ENCODE measurements around the gene HNRNPF.

Gene HNRNPF

GRCh38 chr10:43402176-43402575 is 6.8 kb downstream of the HNRNPF start:
- H3K4me2 ChIP-seq (ENCODE audit: low read depth, low read length, poor library complexity, severe bottlenecking), result peak overlapping the region; percentile 78
- H3K9ac ChIP-seq (ENCODE audit: low read length), result peak overlapping the region; percentile 100; the same call in 1 of the 2 replicates
- TF ChIP-seq CTCF (IDR thresholded peaks at IDR 0.05; ENCODE audit: insufficient read depth, low read length, poor library complexity, severe bottlenecking) (no peak), EZH2phosphoT487 (conservative IDR thresholded peaks at IDR 0.05; ENCODE audit: low read length) (no peak)
- peaks cover 31% of the 10 kb centered on the region for H4K20me1 ChIP-seq (ENCODE audit: low read depth, low read length)
- H3K27ac ChIP-seq (ENCODE audit: low read depth, low read length), result peak overlapping the region; percentile 15
- H2AFZ ChIP-seq (ENCODE audit: low read depth, low read length, severe bottlenecking), result no peak overlapping the region
- H3K27me3 ChIP-seq (ENCODE audit: low read length), result no peaks in the 10 kb centered on the region
- H3F3A ChIP-seq (ENCODE audit: insufficient read depth), result peaks cover 69% of the 10 kb centered on the region
- H3K4me3 ChIP-seq (ENCODE audit: insufficient read depth, low read length, poor library complexity, severe bottlenecking), result peak overlapping the region; percentile 0
- H3K9me3 ChIP-seq (ENCODE audit: insufficient read depth, low read length), result no peaks in the 10 kb centered on the region
- no peaks in the 10 kb centered on the region for H3K9me2 ChIP-seq (replicated peaks; ENCODE audit: insufficient read depth, low read length)
- H3K79me2 ChIP-seq (ENCODE audit: insufficient read depth, low read length), result peaks cover 100% of the 10 kb centered on the region
- peaks cover 31% of the 10 kb centered on the region for H3K36me3 ChIP-seq (ENCODE audit: low read length)

GRCh38 chr10:43401627-43402026 is 7.4 kb downstream of the HNRNPF start:
- peaks cover 31% of the 10 kb centered on the region for H4K20me1 ChIP-seq (ENCODE audit: low read depth, low read length)
- H3K9ac ChIP-seq (ENCODE audit: low read length), result no peak overlapping the region
- H3F3A ChIP-seq (ENCODE audit: insufficient read depth), result peaks cover 69% of the 10 kb centered on the region
- no peak overlapping the region for H3K4me3 ChIP-seq (ENCODE audit: insufficient read depth, low read length, poor library complexity, severe bottlenecking)
- TF ChIP-seq CTCF (IDR thresholded peaks at IDR 0.05; ENCODE audit: insufficient read depth, low read length, poor library complexity, severe bottlenecking) (no peak), EZH2phosphoT487 (conservative IDR thresholded peaks at IDR 0.05; ENCODE audit: low read length) (no peak)
- H3K36me3 ChIP-seq (ENCODE audit: low read length), result peaks cover 28% of the 10 kb centered on the region
- peaks cover 99% of the 10 kb centered on the region for H3K79me2 ChIP-seq (ENCODE audit: insufficient read depth, low read length)
- peak overlapping the region; percentile 78 for H3K4me2 ChIP-seq (ENCODE audit: low read depth, low read length, poor library complexity, severe bottlenecking)
- no peak overlapping the region for H2AFZ ChIP-seq (ENCODE audit: low read depth, low read length, severe bottlenecking)
- no peaks in the 10 kb centered on the region for H3K27me3 ChIP-seq (ENCODE audit: low read length)
- no peaks in the 10 kb centered on the region for H3K9me3 ChIP-seq (ENCODE audit: insufficient read depth, low read length)
- no peaks in the 10 kb centered on the region for H3K9me2 ChIP-seq (replicated peaks; ENCODE audit: insufficient read depth, low read length)
- peak overlapping the region; percentile 15; the same call in 1 of the 2 replicates for H3K27ac ChIP-seq (ENCODE audit: low read depth, low read length)

GRCh38 chr10:43399320-43400310 is 9.4 kb downstream of the HNRNPF start:
- Histone ChIP-seq H3K9me3 (ENCODE audit: insufficient read depth, low read length) (no peaks in the 10 kb centered on the region), H3K79me2 (ENCODE audit: insufficient read depth, low read length) (peaks cover 98% of the 10 kb centered on the region), H3K9me2 (replicated peaks; ENCODE audit: insufficient read depth, low read length) (no peaks in the 10 kb centered on the region), H2AFZ (ENCODE audit: low read depth, low read length, severe bottlenecking) (no peak overlapping the region), H3K36me3 (ENCODE audit: low read length) (peaks cover 40% of the 10 kb centered on the region), H3K4me3 (ENCODE audit: insufficient read depth, low read length, poor library complexity, severe bottlenecking) (peak overlapping the region; percentile 93), H3F3A (ENCODE audit: insufficient read depth) (peaks cover 74% of the 10 kb centered on the region), H3K27ac (ENCODE audit: low read depth, low read length) (peak overlapping the region; percentile 90), H3K4me2 (ENCODE audit: low read depth, low read length, poor library complexity, severe bottlenecking) (peak overlapping the region; percentile 78), H3K9ac (ENCODE audit: low read length) (peak overlapping the region; percentile 99), H4K20me1 (ENCODE audit: low read depth, low read length) (peaks cover 38% of the 10 kb centered on the region), H3K27me3 (ENCODE audit: low read length) (no peaks in the 10 kb centered on the region)
- TF ChIP-seq EZH2phosphoT487 (conservative IDR thresholded peaks at IDR 0.05; ENCODE audit: low read length), result no peak

GRCh38 chr10:43398939-43399319 is 10.1 kb downstream of the HNRNPF start:
- H3K79me2 ChIP-seq (ENCODE audit: insufficient read depth, low read length), result peaks cover 98% of the 10 kb centered on the region
- peak overlapping the region; percentile 99 for H3K9ac ChIP-seq (ENCODE audit: low read length)
- peaks cover 47% of the 10 kb centered on the region for H3K36me3 ChIP-seq (ENCODE audit: low read length)
- no peaks in the 10 kb centered on the region for H3K27me3 ChIP-seq (ENCODE audit: low read length)
- H2AFZ ChIP-seq (ENCODE audit: low read depth, low read length, severe bottlenecking), result no peak overlapping the region
- H4K20me1 ChIP-seq (ENCODE audit: low read depth, low read length), result peaks cover 39% of the 10 kb centered on the region
- H3F3A ChIP-seq (ENCODE audit: insufficient read depth), result peaks cover 77% of the 10 kb centered on the region
- peak overlapping the region; percentile 93 for H3K4me3 ChIP-seq (ENCODE audit: insufficient read depth, low read length, poor library complexity, severe bottlenecking)
- no peaks in the 10 kb centered on the region for H3K9me3 ChIP-seq (ENCODE audit: insufficient read depth, low read length)
- H3K4me2 ChIP-seq (ENCODE audit: low read depth, low read length, poor library complexity, severe bottlenecking), result peak overlapping the region; percentile 78
- no peaks in the 10 kb centered on the region for H3K9me2 ChIP-seq (replicated peaks; ENCODE audit: insufficient read depth, low read length)
- no peak for TF ChIP-seq EZH2phosphoT487 (conservative IDR thresholded peaks at IDR 0.05; ENCODE audit: low read length)
- no peak for TF ChIP-seq CTCF (IDR thresholded peaks at IDR 0.05; ENCODE audit: insufficient read depth, low read length, poor library complexity, severe bottlenecking)
- peak overlapping the region; percentile 90 for H3K27ac ChIP-seq (ENCODE audit: low read depth, low read length)
